Left lobe of liver (tissue), 2 donors: ENCODE results near the gene TMX1. TPM values are rescaled to one million over a fixed set of nuclear protein-coding genes. Genes with fewer than 3 reads are reported as not detected.
"Not testable (repeated sequence)": the region's sequence is repeated elsewhere in the genome, so short reads cannot be mapped to it uniquely, and the experiment has no call there.

ENCODE experiments used
- ATAC-seq: fragments of 200-7000 bp; cut with Tn5 transposase; one replicate; pipeline ENCODE4 v1.9.1; 2020; ENCODE audit warnings: mild to moderate bottlenecking, moderate library complexity
- DNase-seq: peaks from one replicate; pipeline ENCODE4 v3.0.0-alpha.2; 2020; ENCODE audit warnings: low spot score
- total RNA-seq: library from RNA; stranded (reverse); gene quantifications from one replicate; pipeline ENCODE4 v1.2.1, GENCODE V29; 2021
- donor health status: DM: no; HTN: no; CAD: no; lungs with moderate emphysema.
- donor health status: DM: no; HTN: yes; CAD: no.

Gene TMX1
- 13.3 TPM for total RNA-seq

- peak; percentile 98 for ATAC-seq
Observed at GRCh38 chr14:51239813-51240803, at the start of gene TMX1. TSS of gene TMX1 (plus strand) at chr14:51240247. CDS start at chr14:51240293, 46 bp downstream.

GRCh38 chr14:51201890-51202289, 38.2 kb upstream of the TMX1 start:
- no peak for ATAC-seq
- no peak for DNase-seq

More at GRCh38 chr14:51239813-51240803, at the start of gene TMX1:
- DNase-seq = peak; percentile 96

- DNase-seq (no peak), ATAC-seq (no peak)
Observed at GRCh38 chr14:51202914-51203665, 37.0 kb upstream of the TMX1 start.

GRCh38 chr14:51203881-51204280, 36.2 kb upstream of the TMX1 start:
- DNase-seq = no peak
- no peak for ATAC-seq

- no peak for ATAC-seq
- no peak for DNase-seq
Observed at GRCh38 chr14:51205486-51205885, 34.6 kb upstream of the TMX1 start.

- ATAC-seq = no peak
- DNase-seq = no peak
Observed at GRCh38 chr14:51206462-51206861, 33.6 kb upstream of the TMX1 start.

GRCh38 chr14:51207621-51208020, 32.4 kb upstream of the TMX1 start:
- DNase-seq (no peak), ATAC-seq (no peak)

GRCh38 chr14:51208982-51209381, 31.1 kb upstream of the TMX1 start:
- no peak for DNase-seq
- no peak for ATAC-seq

- DNase-seq (no peak), ATAC-seq (no peak)
Observed at GRCh38 chr14:51209457-51209856, 30.6 kb upstream of the TMX1 start.

- no peak for ATAC-seq
Observed at GRCh38 chr14:51210594-51210993, 29.5 kb upstream of the TMX1 start.

GRCh38 chr14:51211149-51211548, 28.9 kb upstream of the TMX1 start:
- ATAC-seq (no peak), DNase-seq (no peak)

More at GRCh38 chr14:51210594-51210993, 29.5 kb upstream of the TMX1 start:
- DNase-seq = no peak

GRCh38 chr14:51216602-51217001, 23.4 kb upstream of the TMX1 start:
- DNase-seq (no peak), ATAC-seq (no peak)

GRCh38 chr14:51219473-51220448, 20.3 kb upstream of the TMX1 start:
- ATAC-seq (peak; percentile 48), DNase-seq (no peak)

- ATAC-seq, DNase-seq: not testable (repeated sequence)
Observed at GRCh38 chr14:51223463-51223862, 16.6 kb upstream of the TMX1 start.

- DNase-seq (no peak), ATAC-seq (no peak)
Observed at GRCh38 chr14:51224551-51224950, 15.5 kb upstream of the TMX1 start.

GRCh38 chr14:51225751-51226150, 14.3 kb upstream of the TMX1 start:
- no peak for ATAC-seq
- no peak for DNase-seq

- ATAC-seq (no peak), DNase-seq (no peak)
Observed at GRCh38 chr14:51228391-51228790, 11.7 kb upstream of the TMX1 start.

- DNase-seq (no peak), ATAC-seq (no peak)
Observed at GRCh38 chr14:51228890-51229289, 11.2 kb upstream of the TMX1 start.

GRCh38 chr14:51236314-51236713, 3.7 kb upstream of the TMX1 start:
- ATAC-seq (no peak), DNase-seq (no peak)

- DNase-seq (no peak), ATAC-seq (no peak)
Observed at GRCh38 chr14:51240804-51241380, 845 bp downstream of the TMX1 start.
